OCI-LY1 (cell line): Measurements from ENCODE around the gene EOGT.

Source experiments
- CTCF ChIP-seq: fragments of 200-600 bp; sonication (generic), shearing (Covaris generic); IDR thresholded peaks from 2 replicates; pipeline ENCODE4 v1.5.1; 2017; ENCODE audit warnings: mild to moderate bottlenecking, antibody characterized with exemption, low read length, moderate library complexity, mixed read lengths
- EZH2 ChIP-seq: fragments of 200-600 bp; sonication (generic), shearing (Covaris generic); IDR thresholded peaks from 2 replicates; pipeline ENCODE4 v1.8.0; 2017; ENCODE audit warnings: borderline replicate concordance, mixed run types, mild to moderate bottlenecking, antibody characterized with exemption, low read length, moderate library complexity, mixed read lengths

- TF ChIP-seq CTCF (no peak), EZH2 (no peak)
Observed at GRCh38 chr3:69032142-69032541, 18.7 kb upstream of the EOGT start.
